Suprapubic skin (tissue), 4 donors: ENCODE results near the gene TRIM64.
"Not testable (repeated sequence)": the region's sequence is repeated elsewhere in the genome, so short reads cannot be mapped to it uniquely, and the experiment has no call there.

Experiments
- POLR2A ChIP-seq, 2 donors: fragments of 450-650 bp; IDR thresholded peaks; one replicate each; pipeline ENCODE4 v1.6.1; 2017; ENCODE audit warnings: antibody characterized with exemption in 2 of 2, mild to moderate bottlenecking in 2 of 2, moderate library complexity in 2 of 2
- POLR2AphosphoS5 ChIP-seq, 3 donors: sonication (generic); formaldehyde crosslinking; IDR thresholded peaks; one replicate each; pipeline ENCODE4 v1.6.1; 2017; ENCODE audit warnings: antibody characterized with exemption in 3 of 3
- TF ChIP-seq, protein P1 (sequence below), 2 donors: fragments of 200-600 bp in 1 of 2; fragments of 450-650 bp in 1 of 2; sonication (generic) in 1 of 2; IDR thresholded peaks; one replicate each; pipeline ENCODE4 v1.5.1; 2016 to 2019; ENCODE audit warnings: antibody characterized with exemption in 2 of 2, mild to moderate bottlenecking in 1 of 2, moderate library complexity in 1 of 2

DNA sequence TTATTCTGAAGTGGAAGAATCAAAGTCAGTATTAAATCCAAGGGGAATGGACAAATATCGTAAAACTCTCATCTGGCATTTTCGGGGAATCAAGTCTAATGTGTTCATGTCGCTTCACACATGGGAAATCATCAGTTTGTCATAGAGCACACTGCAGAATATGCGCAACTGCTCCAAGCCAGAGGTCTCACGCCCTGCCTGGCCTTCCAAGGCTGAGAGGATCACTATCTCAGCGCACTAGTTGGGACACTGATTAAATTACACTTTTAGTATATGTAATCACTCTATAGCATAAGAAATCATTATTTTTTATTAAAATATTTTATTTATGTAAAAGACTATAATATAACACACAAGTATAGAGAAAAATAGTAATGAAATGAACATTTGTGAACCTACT, 5.0 kb upstream of the TRIM64 start:
- TF ChIP-seq, protein P1, sequence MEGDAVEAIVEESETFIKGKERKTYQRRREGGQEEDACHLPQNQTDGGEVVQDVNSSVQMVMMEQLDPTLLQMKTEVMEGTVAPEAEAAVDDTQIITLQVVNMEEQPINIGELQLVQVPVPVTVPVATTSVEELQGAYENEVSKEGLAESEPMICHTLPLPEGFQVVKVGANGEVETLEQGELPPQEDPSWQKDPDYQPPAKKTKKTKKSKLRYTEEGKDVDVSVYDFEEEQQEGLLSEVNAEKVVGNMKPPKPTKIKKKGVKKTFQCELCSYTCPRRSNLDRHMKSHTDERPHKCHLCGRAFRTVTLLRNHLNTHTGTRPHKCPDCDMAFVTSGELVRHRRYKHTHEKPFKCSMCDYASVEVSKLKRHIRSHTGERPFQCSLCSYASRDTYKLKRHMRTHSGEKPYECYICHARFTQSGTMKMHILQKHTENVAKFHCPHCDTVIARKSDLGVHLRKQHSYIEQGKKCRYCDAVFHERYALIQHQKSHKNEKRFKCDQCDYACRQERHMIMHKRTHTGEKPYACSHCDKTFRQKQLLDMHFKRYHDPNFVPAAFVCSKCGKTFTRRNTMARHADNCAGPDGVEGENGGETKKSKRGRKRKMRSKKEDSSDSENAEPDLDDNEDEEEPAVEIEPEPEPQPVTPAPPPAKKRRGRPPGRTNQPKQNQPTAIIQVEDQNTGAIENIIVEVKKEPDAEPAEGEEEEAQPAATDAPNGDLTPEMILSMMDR (IDR thresholded peaks at IDR 0.05) = not testable (repeated sequence)
- TF ChIP-seq POLR2AphosphoS5, POLR2A (IDR thresholded peaks at IDR 0.05): not testable (repeated sequence)
